HUES64 (cell line): ENCODE measurements around the gene DNAH9.

Experiments
- H3K27ac ChIP-seq: 2 replicates; pipeline ENCODE4 v1.7.0; 2013; ENCODE audit warnings: low read depth, low read length, inconsistent platforms
- H3K27me3 ChIP-seq: 2 replicates; pipeline ENCODE4 v1.6.1; 2013; ENCODE audit warnings: mild to moderate bottlenecking, low read length; ENCODE audit not compliant: insufficient read depth
- H3K36me3 ChIP-seq: 2 replicates; pipeline ENCODE4 v1.6.1; 2013; ENCODE audit warnings: mild to moderate bottlenecking, low read length; ENCODE audit not compliant: insufficient read depth
- H3K4me1 ChIP-seq: 2 replicates; pipeline ENCODE4 v1.6.1; 2013; ENCODE audit warnings: mild to moderate bottlenecking, low read length, moderate library complexity; ENCODE audit not compliant: insufficient read depth
- H3K4me3 ChIP-seq: 2 replicates; pipeline ENCODE4 v1.5.1; 2013; ENCODE audit warnings: mild to moderate bottlenecking, low read length, moderate library complexity
- H3K9ac ChIP-seq: 2 replicates; pipeline ENCODE4 v1.6.1; 2013; ENCODE audit warnings: mild to moderate bottlenecking, low read depth, low read length
- H3K9me3 ChIP-seq: 2 replicates; pipeline ENCODE4 v1.6.1; 2013; ENCODE audit warnings: low read depth, low read length; ENCODE audit not compliant: insufficient read depth
- WGBS: fragments of 150-250, 120-280 bp; methylation state at CpG from one replicate; pipeline ENCODE4 v1.1.7; 2013; ENCODE audit warnings: missing lambda C conversion rate; 5-methylcytosine and 5-hydroxymethylcytosine counted together

The DNAH9 gene

GRCh38 chr17:11885051-11885450, 286.8 kb downstream of the DNAH9 start:
- 97% methylated on average over 2 of the region's 2 CpGs for WGBS

GRCh38 chr17:11889266-11889665, 291.0 kb downstream of the DNAH9 start:
- Histone ChIP-seq H3K4me3 (no peak overlapping the region), H3K27me3 (no peaks in the 10 kb centered on the region), H3K36me3 (no peaks in the 10 kb centered on the region), H3K9me3 (no peaks in the 10 kb centered on the region), H3K4me1 (no peaks in the 10 kb centered on the region), H3K27ac (no peak overlapping the region), H3K9ac (no peak overlapping the region)
- 91% methylated on average over 5 of the region's 5 CpGs for WGBS

More at GRCh38 chr17:11885051-11885450, 286.8 kb downstream of the DNAH9 start:
- no peak overlapping the region for H3K9ac ChIP-seq
- no peak overlapping the region for H3K27ac ChIP-seq
- no peaks in the 10 kb centered on the region for H3K27me3 ChIP-seq
- H3K4me3 ChIP-seq: no peak overlapping the region
- no peaks in the 10 kb centered on the region for H3K9me3 ChIP-seq
- H3K4me1 ChIP-seq: no peaks in the 10 kb centered on the region
- no peaks in the 10 kb centered on the region for H3K36me3 ChIP-seq

GRCh38 chr17:11893862-11894261, 295.6 kb downstream of the DNAH9 start:
- Histone ChIP-seq H3K36me3 (no peaks in the 10 kb centered on the region), H3K27me3 (no peaks in the 10 kb centered on the region), H3K27ac (no peak overlapping the region), H3K4me1 (no peaks in the 10 kb centered on the region), H3K9ac (no peak overlapping the region), H3K4me3 (no peak overlapping the region), H3K9me3 (no peaks in the 10 kb centered on the region)
- WGBS: 90% methylated on average over 2 of the region's 4 CpGs

GRCh38 chr17:11896199-11896598, 297.9 kb downstream of the DNAH9 start:
- Histone ChIP-seq H3K27me3 (no peaks in the 10 kb centered on the region), H3K4me1 (peaks cover 8% of the 10 kb centered on the region; the same call in 1 of the 2 replicates), H3K9ac (no peak overlapping the region), H3K36me3 (no peaks in the 10 kb centered on the region), H3K27ac (no peak overlapping the region), H3K9me3 (no peaks in the 10 kb centered on the region), H3K4me3 (no peak overlapping the region)
- 86% methylated on average over 1 of the region's 1 CpG for WGBS

GRCh38 chr17:11898526-11899235, 300.4 kb downstream of the DNAH9 start:
- H3K36me3 ChIP-seq: no peaks in the 10 kb centered on the region
- 95% methylated on average over 7 of the region's 7 CpGs for WGBS
- no peaks in the 10 kb centered on the region for H3K27me3 ChIP-seq
- H3K27ac ChIP-seq: no peak overlapping the region
- peaks cover 8% of the 10 kb centered on the region; the same call in 1 of the 2 replicates for H3K4me1 ChIP-seq
- H3K4me3 ChIP-seq: no peak overlapping the region
- H3K9ac ChIP-seq: no peak overlapping the region
- no peaks in the 10 kb centered on the region for H3K9me3 ChIP-seq

GRCh38 chr17:11899537-11899942, 301.3 kb downstream of the DNAH9 start:
- no peaks in the 10 kb centered on the region for H3K9me3 ChIP-seq
- 57% methylated on average over 4 of the region's 4 CpGs for WGBS
- no peak overlapping the region for H3K9ac ChIP-seq
- H3K4me3 ChIP-seq: no peak overlapping the region
- H3K36me3 ChIP-seq: no peaks in the 10 kb centered on the region
- H3K27me3 ChIP-seq: no peaks in the 10 kb centered on the region
- no peak overlapping the region for H3K27ac ChIP-seq
- peaks cover 8% of the 10 kb centered on the region; the same call in 1 of the 2 replicates for H3K4me1 ChIP-seq

- no peak overlapping the region for H3K4me3 ChIP-seq
- H3K27ac ChIP-seq: peak overlapping the region; percentile 28; the same call in 1 of the 2 replicates
- no peak overlapping the region for H3K9ac ChIP-seq
- H3K27me3 ChIP-seq: no peaks in the 10 kb centered on the region
- peaks cover 8% of the 10 kb centered on the region; the same call in 1 of the 2 replicates for H3K4me1 ChIP-seq
- H3K9me3 ChIP-seq: no peaks in the 10 kb centered on the region
- WGBS: 66% methylated on average over 5 of the region's 6 CpGs
- H3K36me3 ChIP-seq: no peaks in the 10 kb centered on the region
These were observed 301.8 kb downstream of the DNAH9 start for GRCh38 chr17:11900041-11900476.

GRCh38 chr17:11900655-11901054, 302.4 kb downstream of the DNAH9 start:
- Histone ChIP-seq H3K27me3 (no peaks in the 10 kb centered on the region), H3K27ac (no peak overlapping the region), H3K9me3 (no peaks in the 10 kb centered on the region), H3K4me1 (peaks cover 8% of the 10 kb centered on the region; the same call in 1 of the 2 replicates), H3K4me3 (no peak overlapping the region), H3K36me3 (no peaks in the 10 kb centered on the region), H3K9ac (no peak overlapping the region)
- WGBS: 91% methylated on average over 3 of the region's 3 CpGs

GRCh38 chr17:11901931-11902330, 303.7 kb downstream of the DNAH9 start:
- 98% methylated on average over 2 of the region's 2 CpGs for WGBS

GRCh38 chr17:11908711-11909146, 310.5 kb downstream of the DNAH9 start:
- Histone ChIP-seq H3K9ac (no peak overlapping the region), H3K27me3 (no peaks in the 10 kb centered on the region), H3K9me3 (0 out of 2 replicates have a peak, but pooled peaks cover 3% of the 10 kb centered on the region), H3K4me1 (no peaks in the 10 kb centered on the region), H3K4me3 (no peak overlapping the region), H3K27ac (no peak overlapping the region), H3K36me3 (no peaks in the 10 kb centered on the region)
- WGBS: 75% methylated on average over 4 of the region's 7 CpGs

More at GRCh38 chr17:11901931-11902330, 303.7 kb downstream of the DNAH9 start:
- Histone ChIP-seq H3K4me3 (no peak overlapping the region), H3K27me3 (no peaks in the 10 kb centered on the region), H3K4me1 (peaks cover 8% of the 10 kb centered on the region; the same call in 1 of the 2 replicates), H3K36me3 (no peaks in the 10 kb centered on the region), H3K9ac (no peak overlapping the region), H3K27ac (no peak overlapping the region), H3K9me3 (no peaks in the 10 kb centered on the region)

- Histone ChIP-seq H3K4me1 (no peaks in the 10 kb centered on the region), H3K9me3 (0 out of 2 replicates have a peak, but pooled peaks cover 3% of the 10 kb centered on the region), H3K27ac (no peak overlapping the region), H3K27me3 (no peaks in the 10 kb centered on the region), H3K9ac (no peak overlapping the region), H3K36me3 (no peaks in the 10 kb centered on the region), H3K4me3 (no peak overlapping the region)
- WGBS: 82% methylated on average over 5 of the region's 5 CpGs
These were observed 311.1 kb downstream of the DNAH9 start for GRCh38 chr17:11909348-11909747.
